Gastroesophageal sphincter (tissue), 3 donors: ENCODE measurements around the gene SNX25.

Experiments
- CTCF ChIP-seq, 4 experiments: fragments of 200-600 bp in 2 of 4; fragments of 450-650 bp in 2 of 4; sonication (generic) in 1 of 4; IDR thresholded peaks; one replicate each; pipeline ENCODE4 v1.5.1; 2017 to 2019; ENCODE audit warnings: antibody characterized with exemption in 4 of 4, mild to moderate bottlenecking in 2 of 4, moderate library complexity in 2 of 4
- POLR2A ChIP-seq, 2 donors: fragments of 450-650 bp; IDR thresholded peaks; one replicate each; pipeline ENCODE4 v1.6.1; 2017; ENCODE audit warnings: antibody characterized with exemption in 2 of 2, mild to moderate bottlenecking in 2 of 2, moderate library complexity in 1 of 2
- POLR2AphosphoS5 ChIP-seq: sonication (generic); formaldehyde crosslinking; IDR thresholded peaks from one replicate; pipeline ENCODE4 v1.6.1; 2017; ENCODE audit warnings: antibody characterized with exemption

DNA sequence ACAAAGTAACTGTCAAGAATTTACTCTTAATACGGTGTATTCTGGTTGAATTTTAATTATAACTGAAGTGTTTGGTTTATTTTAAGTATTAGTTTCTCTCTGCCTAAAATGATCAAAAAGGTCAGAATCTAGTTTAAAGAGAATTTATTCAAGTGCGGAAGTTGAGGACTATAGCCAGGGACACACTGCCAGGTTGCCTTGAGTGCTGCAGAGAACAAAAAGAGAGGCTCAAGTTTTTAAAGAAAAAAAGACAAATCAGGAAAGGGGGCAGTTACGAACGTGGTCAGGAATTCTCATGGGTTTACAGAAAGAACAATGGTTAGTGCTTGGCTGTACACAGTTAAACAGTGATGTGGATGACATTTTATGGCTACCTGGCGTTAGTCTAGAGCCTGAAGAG lies 81.3 kb downstream of the SNX25 start:
- TF ChIP-seq CTCF (IDR thresholded peaks at IDR 0.05) (no peak), POLR2AphosphoS5 (no peak), POLR2A (IDR thresholded peaks at IDR 0.05) (no peak)
